ENCODE measurements around the gene SYNPO2L.

SYNPO2L gene

GRCh38 chr10:73614720-73615119 is 41.1 kb downstream of the SYNPO2L start:
- no peak for DNase-seq

GRCh38 chr10:73609116-73609515 is 46.7 kb downstream of the SYNPO2L start:
- no peak for DNase-seq

- DNase-seq = no peak
Measured at GRCh38 chr10:73601486-73601921, 54.3 kb downstream of the SYNPO2L start.

GRCh38 chr10:73597346-73597745 is 58.5 kb downstream of the SYNPO2L start:
- DNase-seq = no peak
